GM18517 (cell line): ENCODE data around the gene PET100.

Experiments
- ATAC-seq: cut with Tn5 transposase; IDR thresholded peaks from one replicate; pipeline ENCODE4 v1.9.1; 2021; ENCODE audit warnings: mild to moderate bottlenecking, moderate library complexity; ENCODE audit not compliant: unreplicated experiment

PET100 gene

DNA sequence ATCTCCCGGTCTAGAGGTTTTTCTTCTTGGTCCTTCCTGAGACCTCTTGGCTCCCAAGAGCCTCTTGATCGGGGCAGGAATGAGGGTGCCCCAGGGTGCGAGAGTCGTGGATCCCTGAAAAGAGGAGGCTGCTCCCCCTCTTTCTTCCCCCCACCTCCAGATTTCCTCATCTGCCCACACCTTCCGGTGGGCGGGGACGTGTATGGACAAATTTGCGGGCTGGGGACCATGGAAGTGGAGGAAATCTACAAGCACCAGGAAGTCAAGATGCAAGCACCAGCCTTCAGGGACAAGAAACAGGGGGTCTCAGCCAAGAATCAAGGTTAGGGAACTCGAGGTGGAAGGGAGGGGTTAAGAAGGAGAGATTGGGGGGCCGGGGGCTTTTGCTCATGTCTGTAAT, 47.3 kb downstream of the PET100 start, which contains the start of gene MCEMP1:
MCEMP1 (plus strand) TSS at position 237 of the 400 bp plus-strand sequence; CDS start at position 268, 31 bp downstream.
- no peak for ATAC-seq

GRCh38 chr19:7677669-7678311, 48.2 kb downstream of the PET100 start:
- no peak for ATAC-seq

DNA sequence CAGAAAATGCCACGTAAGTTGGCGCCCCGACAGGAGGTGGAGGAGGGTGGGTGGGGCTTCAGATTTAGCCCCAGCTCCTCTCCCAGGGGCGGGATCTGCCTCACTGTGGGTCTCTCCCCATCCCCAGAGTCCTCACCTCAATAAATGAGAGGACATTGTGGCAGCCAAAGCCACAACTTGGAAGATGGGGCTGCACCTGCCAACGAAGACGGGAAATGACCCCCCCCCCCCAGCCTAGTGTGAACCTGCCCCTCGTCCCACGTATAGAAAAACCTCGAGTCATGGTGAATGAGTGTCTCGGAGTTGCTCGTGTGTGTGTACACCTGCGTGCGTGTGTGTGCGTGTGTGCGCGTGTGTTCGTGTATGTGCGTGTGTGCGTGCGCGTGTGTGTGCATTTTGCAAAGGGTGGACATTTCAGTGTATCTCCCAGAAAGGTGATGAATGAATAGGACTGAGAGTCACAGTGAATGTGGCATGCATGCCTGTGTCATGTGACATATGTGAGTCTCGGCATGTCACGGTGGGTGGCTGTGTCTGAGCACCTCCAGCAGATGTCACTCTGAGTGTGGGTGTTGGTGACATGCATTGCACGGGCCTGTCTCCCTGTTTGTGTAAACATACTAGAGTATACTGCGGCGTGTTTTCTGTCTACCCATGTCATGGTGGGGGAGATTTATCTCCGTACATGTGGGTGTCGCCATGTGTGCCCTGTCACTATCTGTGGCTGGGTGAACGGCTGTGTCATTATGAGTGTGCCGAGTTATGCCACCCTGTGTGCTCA, 49.6 kb downstream of the PET100 start:
- ATAC-seq = no peak

GRCh38 chr19:7679771-7680605, 50.4 kb downstream of the PET100 start:
- no peak for ATAC-seq

GRCh38 chr19:7680606-7681339, 51.2 kb downstream of the PET100 start, which contains the start of gene TRAPPC5:
TRAPPC5 (plus strand) TSS chr19:7680833; CDS start chr19:7682254, 1,421 bp downstream.
- no peak for ATAC-seq
